NCI-H1436 (cell line): ENCODE measurements around the gene CLSTN2.

Experiments
- DNase-seq: peaks from one replicate; lab custom pipeline; 2025; lab: John Stamatoyannopoulos, UW

The CLSTN2 gene

DNA sequence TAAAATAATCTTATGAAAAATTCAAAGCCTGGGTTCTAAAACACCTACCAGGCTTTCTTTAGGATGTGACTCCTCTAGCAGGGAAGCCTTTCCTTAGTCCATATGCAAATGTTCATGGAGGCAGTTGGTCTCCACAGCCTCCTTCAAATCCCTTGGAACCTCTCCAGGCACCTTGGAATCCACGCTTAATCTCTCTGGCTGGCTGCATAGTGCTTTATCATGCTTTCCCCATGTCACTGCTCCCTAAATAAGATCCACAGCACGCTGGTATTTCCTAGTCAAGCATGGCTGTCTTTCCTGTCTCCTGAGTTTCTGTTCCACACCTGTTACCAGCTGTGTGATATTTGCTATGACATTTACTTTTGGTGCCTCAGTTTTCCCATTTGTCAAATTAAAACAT, 71.3 kb downstream of the CLSTN2 start:
- no peak for DNase-seq

GRCh38 chr3:140007081-140007480, 72.1 kb downstream of the CLSTN2 start:
- DNase-seq = no peak

- DNase-seq = peak; percentile 21
Measured at GRCh38 chr3:140007911-140008869, 73.2 kb downstream of the CLSTN2 start.

GRCh38 chr3:140010391-140010790, 75.4 kb downstream of the CLSTN2 start:
- no peak for DNase-seq

DNA sequence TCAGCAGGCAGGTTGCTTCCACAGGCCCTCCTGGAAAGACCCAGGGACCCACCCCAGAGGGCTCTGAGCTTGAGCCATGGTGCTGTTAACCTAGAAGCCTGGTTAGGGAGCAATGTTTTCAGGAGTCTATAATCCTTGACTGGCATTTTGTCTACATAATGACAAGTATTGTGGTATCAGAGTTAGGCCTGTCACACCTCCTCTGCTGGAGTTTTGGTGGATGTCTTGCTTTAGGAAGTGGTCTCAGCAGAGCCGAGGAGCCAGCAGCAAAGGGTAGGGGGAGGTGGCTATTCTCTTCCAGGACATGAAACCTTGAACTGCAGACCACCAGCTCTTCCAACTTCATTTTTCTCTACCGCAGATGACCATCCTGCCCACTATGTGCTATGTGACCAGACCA, 76.1 kb downstream of the CLSTN2 start:
- no peak for DNase-seq

DNA sequence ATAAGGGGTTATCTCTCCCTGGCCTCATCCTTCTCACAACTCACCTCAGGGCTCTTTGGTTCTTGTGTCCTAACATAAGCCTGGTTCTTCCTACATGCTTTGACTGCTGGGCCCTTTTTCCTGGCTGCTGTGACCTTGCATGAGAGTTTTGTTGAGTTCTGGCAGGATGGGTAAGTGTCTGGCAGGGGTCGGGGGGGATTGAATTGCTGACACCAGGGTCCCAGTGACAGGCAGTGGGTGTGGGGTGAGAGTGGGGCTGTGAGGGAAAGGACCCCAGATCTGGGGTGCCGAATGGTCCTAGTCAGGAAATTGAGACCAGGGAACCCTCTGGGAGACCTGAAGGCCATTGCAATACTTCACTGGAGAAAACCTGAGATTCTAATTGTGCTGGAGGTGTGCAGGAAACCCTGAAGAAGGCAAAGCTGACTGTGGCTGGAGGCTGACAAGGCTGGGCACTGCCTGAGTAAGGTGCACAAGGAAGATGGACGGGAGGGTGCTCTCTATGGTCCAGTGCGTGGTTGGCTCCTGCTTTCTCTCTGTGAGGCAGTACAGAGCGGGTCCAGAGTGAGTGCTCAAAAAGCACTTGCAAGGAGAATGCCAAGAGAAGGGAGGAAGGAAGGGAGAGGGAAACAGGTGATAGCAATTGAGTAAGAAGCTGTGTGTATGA, 76.8 kb downstream of the CLSTN2 start:
- no peak for DNase-seq

DNA sequence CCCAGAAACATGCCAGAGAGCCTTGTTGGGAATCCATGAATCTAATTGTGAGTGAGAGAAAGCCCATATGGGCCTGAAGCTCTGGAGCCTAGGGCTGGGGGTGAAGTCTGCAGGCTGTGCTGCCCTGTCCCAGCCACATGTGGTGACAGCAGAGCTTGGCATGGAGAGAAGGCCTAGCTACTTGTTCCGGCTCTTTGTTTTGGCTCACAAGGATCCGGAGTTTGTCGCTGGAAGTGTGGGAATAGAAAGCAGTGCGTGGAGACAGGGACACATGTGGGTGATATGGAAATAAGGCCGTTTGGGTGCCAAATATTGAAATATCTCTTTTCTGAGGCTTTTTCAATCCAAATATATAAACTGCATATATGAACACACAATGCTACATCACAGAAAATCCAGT, 78.2 kb downstream of the CLSTN2 start:
- DNase-seq = no peak

DNA sequence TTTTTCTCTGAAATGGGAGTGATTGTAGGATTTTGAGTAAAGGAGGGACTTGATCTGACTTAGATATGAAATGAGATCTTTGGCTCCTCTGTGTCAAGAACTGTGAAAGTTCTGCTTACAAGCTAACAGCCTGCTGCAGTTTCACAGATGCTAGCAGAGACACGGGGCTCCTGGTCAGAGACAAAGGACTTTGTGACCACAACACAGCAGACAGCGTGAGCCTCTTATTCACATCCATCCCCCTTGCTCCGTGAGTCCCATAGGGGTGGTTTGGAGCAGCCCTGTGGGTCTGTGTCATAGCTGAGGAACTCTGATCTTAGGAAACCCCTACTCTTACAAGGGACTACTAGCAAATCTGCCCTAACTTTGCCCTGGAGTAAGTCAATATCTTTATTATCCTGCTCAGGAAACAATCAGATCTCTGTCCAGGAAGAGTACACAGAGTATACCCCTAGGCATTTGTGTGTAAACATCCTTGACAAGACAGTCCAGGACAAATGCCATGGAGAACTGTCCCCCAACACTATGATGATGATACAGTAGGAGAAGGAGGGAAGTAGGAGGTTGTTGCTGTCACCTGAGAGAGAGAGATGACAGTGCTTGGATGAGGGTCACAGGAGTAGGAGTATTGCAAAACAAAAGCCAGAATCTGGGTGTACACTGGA, 80.0 kb downstream of the CLSTN2 start:
- no peak for DNase-seq

DNA sequence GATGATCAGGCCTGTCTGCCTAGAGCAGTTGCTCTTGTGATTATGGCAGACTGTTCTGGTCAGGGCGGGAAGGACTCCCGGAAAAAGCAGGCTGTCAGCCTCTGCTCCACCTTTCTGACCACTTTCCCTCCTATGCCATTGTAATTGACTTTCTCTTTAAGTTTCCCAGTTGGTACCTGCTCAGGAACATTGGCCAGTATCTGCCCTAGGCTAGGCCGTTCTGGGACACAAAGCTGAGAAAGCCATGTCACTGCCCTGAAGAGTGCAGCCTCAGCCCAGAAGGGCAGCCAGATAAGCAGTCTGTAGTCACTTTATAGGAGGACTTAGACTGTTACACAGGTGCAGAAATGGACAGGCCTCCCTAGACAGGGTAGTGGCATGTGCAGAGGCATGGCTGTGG, 80.8 kb downstream of the CLSTN2 start:
- no peak for DNase-seq

- DNase-seq = no peak
Measured at GRCh38 chr3:140018556-140018955, 83.6 kb downstream of the CLSTN2 start.

GRCh38 chr3:140019946-140020345, 85.0 kb downstream of the CLSTN2 start:
- no peak for DNase-seq

GRCh38 chr3:140020541-140020940, 85.6 kb downstream of the CLSTN2 start:
- DNase-seq = no peak

- DNase-seq = no peak
Measured at GRCh38 chr3:140021269-140021668, 86.3 kb downstream of the CLSTN2 start.

- DNase-seq = no peak
Measured at GRCh38 chr3:140022066-140022770, 87.2 kb downstream of the CLSTN2 start.

DNA sequence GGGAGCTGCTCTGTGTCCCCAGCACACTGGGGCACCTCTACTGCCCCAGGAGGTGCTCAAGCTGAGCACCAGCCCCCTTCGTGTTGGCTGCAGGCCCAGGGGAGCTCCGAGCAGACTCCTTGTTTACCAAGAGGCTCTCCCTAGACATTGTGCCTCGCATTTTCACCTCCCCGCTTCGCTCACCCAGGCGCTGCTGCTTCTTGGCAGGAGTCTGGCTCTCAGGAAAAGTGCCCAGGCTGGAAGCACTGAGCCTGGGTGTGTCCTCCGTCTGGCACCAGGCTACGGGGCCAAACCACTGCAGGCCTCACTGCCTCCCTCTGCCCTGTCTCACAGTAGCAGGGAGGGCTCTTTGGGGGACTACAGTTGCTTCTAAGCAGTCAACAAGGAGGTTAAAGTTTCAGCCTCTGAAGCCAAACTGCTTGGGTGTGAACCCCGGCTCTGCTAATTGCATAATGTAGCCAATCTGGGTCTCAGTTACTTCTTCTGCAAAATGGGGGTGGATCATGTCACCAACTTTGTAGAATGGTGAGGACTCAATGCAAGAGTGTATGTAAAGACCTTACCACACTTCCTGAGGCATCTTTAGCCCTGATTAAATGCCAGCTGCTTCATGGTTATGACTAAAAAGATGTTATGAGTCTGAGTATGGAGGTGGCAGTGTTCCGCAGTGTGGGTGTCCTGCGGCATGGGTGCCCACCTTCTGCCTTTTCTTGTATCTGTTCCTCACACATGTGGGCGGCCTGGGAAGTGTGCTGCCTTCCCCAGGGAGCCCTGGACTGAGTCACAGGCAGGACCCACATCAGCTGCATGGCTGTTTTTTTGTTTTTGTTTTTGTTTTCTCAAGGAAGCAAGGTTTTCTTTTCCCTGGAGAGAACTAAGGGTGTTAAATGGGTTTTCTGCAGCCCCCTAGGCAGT, 88.9 kb downstream of the CLSTN2 start:
- peak; percentile 26 for DNase-seq

GRCh38 chr3:140031170-140031569, 96.2 kb downstream of the CLSTN2 start:
- DNase-seq = no peak

- DNase-seq = no peak
Measured at GRCh38 chr3:140034058-140034457, 99.1 kb downstream of the CLSTN2 start.

- DNase-seq = no peak
Measured at GRCh38 chr3:140035871-140036270, 100.9 kb downstream of the CLSTN2 start.

GRCh38 chr3:140050396-140050795, 115.4 kb downstream of the CLSTN2 start:
- DNase-seq = no peak

DNA sequence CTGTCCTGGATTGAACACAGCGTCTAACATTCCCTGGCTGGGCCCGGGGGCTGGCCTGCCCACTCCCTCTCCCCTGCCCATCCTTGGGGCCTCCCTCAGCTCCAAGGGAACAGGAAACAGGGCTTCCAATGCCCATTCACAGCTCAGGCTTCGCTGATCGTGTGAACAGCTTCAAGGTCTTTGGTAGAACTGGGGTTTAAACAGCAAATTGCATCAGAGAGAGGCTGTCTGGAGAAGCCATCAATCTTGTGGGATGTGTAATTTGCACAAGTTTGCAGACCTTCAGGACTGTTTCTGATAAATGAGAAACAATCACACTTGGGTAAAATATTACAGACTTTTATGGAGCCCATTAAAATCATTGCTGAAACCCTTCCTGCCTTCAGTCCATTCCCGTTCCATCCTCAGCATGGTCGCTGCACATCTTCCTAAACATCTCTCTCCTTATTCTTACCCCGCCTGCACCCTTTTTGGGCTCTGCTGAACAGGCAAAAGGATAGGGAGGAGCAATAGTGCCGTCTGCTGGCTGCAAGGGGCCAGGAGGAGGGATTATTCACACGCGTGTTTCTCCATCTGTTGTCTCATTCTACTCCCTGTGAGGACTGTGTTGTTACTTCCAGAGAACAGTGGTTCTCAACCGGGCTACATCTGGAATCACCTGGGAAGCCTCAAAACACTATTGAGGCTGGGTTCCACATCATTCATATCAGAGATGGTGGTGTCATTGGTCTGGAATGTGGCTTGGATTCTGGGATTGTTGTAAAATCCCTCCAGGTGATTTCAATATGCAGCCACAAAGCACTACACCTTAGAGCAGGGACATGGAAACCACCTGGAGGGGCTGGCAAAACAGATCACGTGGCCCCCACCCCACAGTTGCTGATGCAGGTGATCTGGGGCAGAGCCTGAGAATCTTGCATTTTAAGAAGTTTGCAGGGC, 116.3 kb downstream of the CLSTN2 start:
- DNase-seq = peak; percentile 31
